Bronchial smooth muscle cell (primary cell): ENCODE results near the gene STX10. TPM values are rescaled to one million over a fixed set of nuclear protein-coding genes. Genes with fewer than 3 reads are reported as not detected.

Source experiments
- total RNA-seq: library from RNA; depleted of rRNA; stranded (reverse); fragments of >200 nt; gene quantifications from 2 replicates; pipeline ENCODE4 v1.2.1, GENCODE V29; 2014

The STX10 gene, protein sequence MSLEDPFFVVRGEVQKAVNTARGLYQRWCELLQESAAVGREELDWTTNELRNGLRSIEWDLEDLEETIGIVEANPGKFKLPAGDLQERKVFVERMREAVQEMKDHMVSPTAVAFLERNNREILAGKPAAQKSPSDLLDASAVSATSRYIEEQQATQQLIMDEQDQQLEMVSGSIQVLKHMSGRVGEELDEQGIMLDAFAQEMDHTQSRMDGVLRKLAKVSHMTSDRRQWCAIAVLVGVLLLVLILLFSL
- 76.8 and 92.4 TPM in 2 replicates for total RNA-seq

DNA sequence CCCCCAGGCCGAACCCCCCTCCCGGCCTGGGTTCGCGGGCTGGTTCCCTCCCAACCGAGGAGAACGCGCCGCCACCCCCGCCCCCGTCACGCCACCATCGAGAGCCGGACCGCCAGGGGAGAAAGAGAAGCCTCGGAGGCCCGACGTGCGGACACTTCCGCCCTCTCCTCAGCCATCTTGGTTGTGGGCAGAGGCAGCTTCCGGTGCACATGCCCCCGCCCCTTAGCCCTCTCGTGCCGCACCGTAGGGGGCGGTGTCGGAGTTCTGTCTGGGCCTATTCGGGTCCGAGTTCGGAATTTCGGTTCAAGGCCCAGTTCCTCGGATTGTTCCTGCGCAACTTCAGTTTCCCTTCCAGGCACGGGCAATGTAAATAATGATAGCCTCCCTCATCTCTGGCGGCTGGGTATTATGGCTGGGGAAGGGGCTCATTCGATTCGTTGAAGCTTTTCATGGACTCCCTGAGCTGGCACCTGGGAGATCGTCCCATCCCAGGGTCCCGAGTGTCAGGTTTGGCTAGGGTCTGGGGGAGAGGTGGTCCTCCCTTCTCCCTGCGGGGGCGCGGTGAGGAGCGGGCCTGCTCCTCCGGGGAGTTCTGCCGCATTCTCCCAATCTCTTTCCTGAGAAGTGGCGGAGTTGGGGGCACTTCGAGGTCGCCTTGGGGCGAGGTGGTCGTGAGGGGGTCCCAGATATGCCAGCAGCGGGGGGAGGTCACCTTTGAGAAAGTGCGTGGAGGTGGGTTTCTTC lies at the start of gene STX10, which contains the start of gene IER2:
STX10 (minus strand) TSS at position 189 of the 744 bp plus-strand sequence. CDS start 202 bp downstream, outside the sequence.
IER2 (plus strand) TSS at position 225 of the 744 bp plus-strand sequence. CDS start 2,776 bp downstream, outside the sequence.

DNA sequence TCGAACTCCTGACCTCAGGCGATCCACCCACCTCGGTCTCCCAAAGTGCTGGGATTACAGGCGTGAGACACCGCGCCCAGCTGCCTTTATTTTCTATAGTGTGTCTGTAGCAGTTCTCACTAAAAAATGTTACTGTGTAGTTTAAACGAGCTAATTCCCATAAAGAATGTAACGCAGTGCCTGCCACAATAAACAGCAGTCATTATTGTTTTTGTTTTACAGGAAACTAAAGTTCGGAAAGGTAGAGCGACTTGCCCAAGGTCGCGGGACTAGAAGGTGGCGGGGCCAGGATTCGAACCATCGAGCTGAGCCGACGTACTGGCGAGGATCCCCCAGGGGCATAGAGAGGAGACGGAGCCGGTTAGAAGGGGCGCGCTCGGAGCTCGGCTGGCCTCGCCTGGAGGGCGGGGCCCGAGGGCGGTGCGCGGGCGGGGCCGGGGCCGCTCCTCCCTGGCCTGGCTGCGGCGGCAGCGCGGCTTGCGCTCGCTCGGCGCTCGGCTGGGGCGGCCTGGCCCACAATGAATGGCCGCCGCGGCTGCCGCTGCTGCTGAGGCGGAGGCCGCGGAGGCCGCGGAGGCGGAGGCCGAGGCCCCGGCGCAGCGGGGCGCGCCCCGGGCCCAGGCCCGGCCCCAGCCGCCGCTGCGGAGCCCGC lies 32.3 kb downstream of the STX10 start, which contains the start of gene NACC1:
NACC1 (plus strand) TSS at position 493 of the 652 bp plus-strand sequence. CDS start 16,944 bp downstream, outside the sequence.

DNA sequence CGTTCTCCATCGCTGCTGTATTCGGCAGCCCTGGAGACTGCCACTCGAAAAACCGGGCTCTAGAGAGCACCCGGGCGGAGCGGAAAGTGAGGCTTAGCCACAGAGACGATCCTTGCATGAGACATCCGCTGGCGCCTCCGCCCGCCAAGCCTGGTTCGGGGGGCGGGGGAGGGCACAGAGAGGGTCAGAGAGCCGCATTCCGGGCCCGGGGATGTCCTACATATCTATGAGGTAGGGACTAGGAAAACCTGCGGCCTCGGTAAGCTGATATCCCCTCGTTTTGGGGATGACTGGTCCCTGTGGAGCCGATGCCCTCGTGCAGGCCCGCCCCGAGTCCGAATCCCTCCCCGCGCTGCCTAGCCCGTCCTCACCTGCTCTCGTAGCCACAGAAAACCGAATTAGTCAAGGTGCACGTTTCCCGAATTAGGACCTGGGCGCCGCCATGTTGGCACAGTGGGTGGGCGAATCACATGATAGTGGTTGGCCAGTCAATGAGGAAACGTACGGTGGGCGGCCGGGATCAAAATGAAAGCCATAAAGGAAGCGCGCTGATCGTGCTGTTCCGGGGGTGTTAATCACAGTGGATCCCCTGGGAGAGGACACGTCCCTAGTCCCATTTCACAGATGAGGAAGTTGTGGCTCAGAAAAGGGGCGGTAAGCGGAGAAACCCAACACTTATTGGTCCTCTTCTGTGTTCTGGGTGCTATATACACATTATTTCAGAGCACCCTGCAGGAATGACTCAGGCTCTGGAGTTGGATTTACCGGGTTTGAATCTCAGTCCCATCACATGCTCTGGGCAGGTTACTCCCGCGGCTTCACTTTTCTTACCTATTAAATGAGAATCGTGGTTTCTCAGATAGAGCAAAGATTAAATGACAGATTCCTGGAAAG lies 33.6 kb downstream of the STX10 start, which contains the start of gene TRMT1:
TRMT1 (minus strand) TSS at position 459 of the 894 bp plus-strand sequence; CDS start at position 118, 341 bp downstream.

DNA sequence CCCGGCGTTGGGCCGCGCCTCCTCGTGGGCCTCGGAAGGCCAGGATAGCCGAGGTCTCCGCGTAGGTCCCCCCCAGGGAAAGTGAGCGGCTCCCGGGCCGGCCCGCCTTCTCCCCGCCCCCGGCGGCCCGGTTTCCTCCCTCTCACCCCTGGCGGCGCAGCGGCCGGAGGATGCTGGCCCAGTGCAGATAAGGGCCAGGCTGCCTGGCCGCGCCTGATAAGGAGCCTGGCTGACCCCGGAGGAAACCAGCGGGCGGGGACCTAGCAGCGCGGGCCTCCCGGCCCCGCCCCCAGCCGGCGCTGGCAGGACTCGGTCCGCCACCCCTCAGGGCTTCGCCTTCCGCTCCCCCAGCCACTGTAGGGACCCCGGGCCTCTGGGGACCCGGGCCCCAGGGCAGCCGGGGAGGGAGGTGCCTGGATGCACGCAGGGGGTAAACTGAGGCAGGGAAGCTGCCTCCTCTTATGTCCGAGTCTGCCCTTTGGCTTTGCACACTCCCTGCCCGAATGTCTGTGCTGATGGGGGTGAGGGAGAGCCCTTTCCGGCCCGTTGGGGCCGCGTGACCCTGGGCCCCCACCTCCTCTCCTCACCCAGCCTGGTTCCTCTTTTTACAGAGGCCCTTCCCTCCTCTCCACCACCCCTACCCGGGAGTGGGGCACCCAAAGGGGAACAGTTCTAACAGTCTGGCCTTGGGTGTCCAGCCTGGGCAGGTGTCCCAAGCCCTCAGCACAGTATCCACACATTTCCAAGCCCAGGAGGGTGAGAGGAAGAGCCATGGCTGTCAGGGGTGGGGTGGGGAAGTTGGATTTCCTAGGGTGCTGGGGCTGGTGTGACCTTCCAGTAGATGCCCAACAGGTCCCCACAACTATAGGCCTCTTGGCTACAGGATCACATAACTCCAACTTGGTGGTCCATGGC lies 47.3 kb downstream of the STX10 start, which contains the start of gene LYL1:
LYL1 (minus strand) TSS at position 193 of the 915 bp plus-strand sequence. CDS start 1,687 bp downstream, outside the sequence.

Other genes starting within 250 kb of the STX10 start
- 0.09 TPM in 1 of 2 replicates, not detected in the other for gene SYCE2, start 231.1 kb downstream of the STX10 start, total RNA-seq
- gene FARSA, start 216.7 kb downstream of the STX10 start, total RNA-seq, result 27.2 and 30.9 TPM in 2 replicates
- gene CALR, start 211.8 kb downstream of the STX10 start, total RNA-seq, result 1,315 and 1,411 TPM in 2 replicates
- 38.6 and 51.9 TPM in 2 replicates for gene RAD23A, start 204.5 kb downstream of the STX10 start, total RNA-seq
- gene GADD45GIP1, start 193.2 kb downstream of the STX10 start, total RNA-seq, result 15.8 and 27.1 TPM in 2 replicates
- not detected in 2 replicates for gene DAND5, start 180.8 kb downstream of the STX10 start, total RNA-seq
- 95.4 and 122 TPM in 2 replicates for gene NFIX, start 154.9 kb downstream of the STX10 start, total RNA-seq
- gene LYL1, start 47.5 kb downstream of the STX10 start, total RNA-seq, result 0.32 and 0.34 TPM in 2 replicates
- gene TRMT1, start 33.6 kb downstream of the STX10 start, total RNA-seq, result 22.5 and 24.2 TPM in 2 replicates
- gene NACC1, start 32.1 kb downstream of the STX10 start, total RNA-seq, result 19.6 and 29.3 TPM in 2 replicates
- gene IER2, start within 50 bp of the STX10 start, total RNA-seq, result 8.7 and 9.8 TPM in 2 replicates